Ramos (cell line): Measurements from ENCODE around the gene CHCHD4.

ENCODE experiments used
- in situ Hi-C: fragments of 300-500 bp; cut with MboI; formaldehyde crosslinking; loops from one replicate; pipeline ENCODE4 v1.14.3; 2022; ENCODE audit warnings: low sequenced_read_pairs; ENCODE audit not compliant: unreplicated experiment

CHCHD4 gene

DNA sequence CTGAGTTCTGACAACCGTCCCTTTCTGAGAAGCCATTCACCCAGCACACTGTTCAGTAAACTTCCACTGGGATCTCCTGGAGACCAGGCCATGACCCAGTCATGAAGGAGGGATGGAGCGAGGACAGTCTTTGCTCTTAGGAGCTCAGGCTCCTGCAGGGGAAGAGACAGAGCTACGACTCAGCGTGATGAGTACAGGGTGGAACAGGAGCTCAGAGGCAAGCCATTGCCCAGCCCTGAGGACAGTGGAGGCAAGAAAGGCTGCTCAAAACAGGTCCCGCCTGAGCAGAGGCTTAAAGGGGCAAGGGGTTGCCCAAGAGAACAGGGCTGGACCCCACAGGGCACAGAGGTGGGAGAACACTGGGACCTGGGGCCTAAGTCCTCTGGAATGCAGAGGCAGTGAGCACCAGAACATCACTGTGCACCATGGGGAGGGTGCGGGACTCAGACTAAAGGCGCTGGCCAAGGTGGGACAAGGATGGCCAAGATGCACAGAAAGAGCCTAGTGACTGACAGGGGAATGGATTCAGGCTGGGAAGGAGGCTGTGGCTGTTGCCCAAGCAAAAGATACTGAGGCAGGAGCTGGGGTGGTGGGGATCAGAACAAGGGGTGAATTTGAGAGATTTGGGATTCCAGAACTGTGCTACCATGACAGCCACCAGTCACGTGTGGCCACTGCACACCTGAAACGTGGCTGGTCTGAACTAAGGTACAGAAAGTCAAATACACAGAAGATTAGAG, 26.0 kb upstream of the CHCHD4 start:
- in situ Hi-C loops, result no loop called here

DNA sequence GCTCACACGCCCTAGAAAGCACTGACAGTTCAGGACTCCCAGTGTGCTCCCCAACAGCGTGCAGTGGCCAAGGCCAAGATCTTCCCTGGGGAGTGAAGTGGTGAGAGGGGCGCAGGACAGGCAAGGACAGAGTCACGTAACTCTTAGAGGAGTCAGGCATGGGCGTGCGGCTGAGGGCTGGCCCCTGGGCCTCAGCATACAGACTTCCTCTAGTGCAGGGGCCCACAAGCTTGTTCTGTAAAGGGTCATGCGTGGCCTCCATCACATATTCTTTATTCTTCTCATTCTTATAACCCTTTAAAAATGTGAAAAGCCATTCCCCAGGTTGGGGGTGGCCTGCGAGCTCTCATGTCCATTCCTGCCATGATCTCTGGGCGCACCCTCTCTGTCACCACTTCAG, 25.4 kb upstream of the CHCHD4 start:
- in situ Hi-C loops, result no loop called here

DNA sequence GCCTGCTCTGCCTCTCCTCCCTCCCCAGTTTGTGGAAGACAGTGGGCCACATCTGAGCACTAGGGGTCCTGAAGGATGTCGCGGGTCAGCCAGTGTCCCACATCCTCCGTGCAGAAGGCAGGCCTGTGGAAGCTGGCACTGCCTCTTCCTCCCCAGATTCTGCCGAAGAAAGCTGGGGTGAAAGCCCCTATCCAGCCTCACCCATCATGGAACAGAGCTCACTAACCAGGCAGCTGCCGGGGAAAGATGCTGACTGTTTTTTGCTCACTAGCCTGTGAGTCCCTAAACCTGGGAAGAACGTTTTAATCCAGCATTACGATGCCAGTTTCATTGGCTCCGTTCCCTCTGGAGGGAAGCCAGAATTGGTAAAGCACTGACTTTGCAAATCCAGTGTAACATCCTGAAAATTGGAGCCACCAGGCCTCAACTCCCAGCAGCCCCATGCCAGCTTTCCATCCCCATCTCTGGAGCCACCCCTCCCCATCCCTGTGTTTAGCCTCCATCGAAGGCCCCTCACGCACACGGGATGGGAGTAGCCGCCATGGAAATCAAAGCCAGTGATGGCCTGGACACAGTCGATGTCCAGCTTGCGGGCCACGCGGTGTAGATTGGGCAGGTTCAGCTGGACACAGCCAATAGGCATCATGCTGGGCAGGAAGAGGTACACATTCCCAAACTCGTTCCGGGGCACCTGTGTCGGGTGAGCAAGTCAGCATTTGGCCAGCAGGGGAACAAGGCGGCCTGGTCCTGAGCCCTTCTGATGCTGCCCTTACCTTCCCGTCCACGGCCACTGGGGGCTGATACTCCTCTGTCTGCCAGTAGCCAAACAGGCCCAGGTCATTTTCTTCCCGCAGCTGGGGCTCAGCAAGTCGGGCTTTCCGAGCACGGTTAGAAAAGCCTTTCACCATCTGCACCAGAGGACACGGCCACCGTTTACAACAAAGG, 23.6 kb upstream of the CHCHD4 start:
- in situ Hi-C loops, result no loop called here

- in situ Hi-C loops, result no loop called here
These were observed 22.9 kb upstream of the CHCHD4 start for GRCh38 chr3:14147617-14148016.

- in situ Hi-C loops, result no loop called here
These were observed 22.4 kb upstream of the CHCHD4 start for GRCh38 chr3:14147066-14147435.

DNA sequence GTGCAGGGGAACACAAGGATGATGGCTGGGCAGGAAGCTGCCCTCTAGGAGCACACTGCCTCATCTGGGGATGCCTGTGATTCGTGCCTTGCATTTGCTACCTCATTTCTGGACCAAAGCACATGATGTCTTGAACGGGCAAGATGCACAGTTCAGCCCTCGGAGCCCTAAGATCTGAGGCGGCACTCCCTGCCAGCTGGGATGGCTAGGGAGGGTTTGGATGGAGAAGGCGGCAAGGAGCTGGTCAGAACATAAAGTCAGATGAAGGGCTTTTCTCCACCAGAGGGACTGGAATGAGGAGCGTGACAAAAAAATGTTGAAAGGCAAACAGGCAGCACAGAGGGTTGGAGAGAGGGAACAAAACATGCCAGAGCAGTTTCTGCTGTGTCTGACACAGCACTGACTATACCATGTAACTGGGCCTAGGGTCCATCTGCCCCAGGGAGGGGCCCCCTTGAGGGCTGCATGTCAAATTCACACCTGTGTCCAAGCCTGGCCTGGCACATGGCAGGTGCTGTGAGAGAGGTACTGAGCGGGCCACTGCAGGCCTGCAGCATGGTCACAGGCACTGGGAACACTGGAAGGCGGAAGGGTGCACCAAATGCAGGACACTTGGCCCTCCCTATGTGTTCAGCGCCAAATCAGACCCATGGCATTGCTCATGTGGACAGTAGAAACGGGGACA, 21.9 kb upstream of the CHCHD4 start:
- in situ Hi-C loops, result no loop called here

GRCh38 chr3:14145670-14146380, 21.2 kb upstream of the CHCHD4 start:
- in situ Hi-C loops, result no loop called here

- in situ Hi-C loops, result no loop called here
These were observed 20.6 kb upstream of the CHCHD4 start for GRCh38 chr3:14145236-14145635.

GRCh38 chr3:14144423-14145075, 19.9 kb upstream of the CHCHD4 start:
- in situ Hi-C loops, result no loop called here

- in situ Hi-C loops, result no loop called here
These were observed 18.9 kb upstream of the CHCHD4 start for GRCh38 chr3:14143271-14144225.

GRCh38 chr3:14142567-14143270, 18.0 kb upstream of the CHCHD4 start:
- in situ Hi-C loops, result no loop called here

GRCh38 chr3:14141602-14142341, 17.1 kb upstream of the CHCHD4 start:
- in situ Hi-C loops, result no loop called here

DNA sequence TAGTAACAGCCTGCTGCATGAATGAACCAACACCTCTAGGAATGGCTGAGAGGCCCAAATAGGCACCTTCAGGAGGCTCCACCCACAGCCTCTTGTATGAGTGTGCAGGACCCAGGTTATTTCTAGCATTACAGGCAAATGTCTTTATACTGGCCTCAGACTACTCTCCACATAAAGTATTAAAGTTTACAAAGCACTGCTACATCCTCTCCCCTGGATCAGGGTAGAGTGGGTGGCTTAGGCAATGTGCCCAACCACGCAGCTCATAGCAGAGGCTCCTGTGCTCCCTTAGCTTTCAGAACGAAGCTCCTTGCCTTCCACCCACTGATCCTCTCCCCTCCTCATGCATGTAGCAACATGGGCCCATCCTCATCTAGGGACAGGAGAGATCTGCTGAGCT, 16.5 kb upstream of the CHCHD4 start:
- in situ Hi-C loops, result no loop called here

GRCh38 chr3:14140668-14141067, 16.0 kb upstream of the CHCHD4 start:
- in situ Hi-C loops, result no loop called here

DNA sequence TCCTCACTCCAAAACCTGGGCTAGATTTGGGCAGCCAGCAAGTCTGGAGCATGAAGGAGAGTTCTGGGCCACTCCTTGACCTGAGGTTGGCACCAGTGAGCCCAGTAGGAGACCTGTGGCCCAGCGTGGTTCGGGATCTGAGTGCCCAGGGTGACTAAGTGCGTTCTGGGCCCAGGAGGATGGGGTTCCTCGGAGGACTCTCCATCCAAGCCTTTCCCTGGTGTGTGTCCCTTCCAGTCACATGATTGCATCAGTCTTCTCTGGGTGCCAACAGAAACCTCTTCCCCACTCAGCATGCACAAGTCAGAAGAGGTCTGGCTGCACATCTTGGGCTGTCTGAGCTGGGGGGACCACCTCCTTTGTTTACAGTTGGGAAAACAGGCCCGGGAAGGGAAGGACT, 15.1 kb upstream of the CHCHD4 start:
- in situ Hi-C loops, result no loop called here

DNA sequence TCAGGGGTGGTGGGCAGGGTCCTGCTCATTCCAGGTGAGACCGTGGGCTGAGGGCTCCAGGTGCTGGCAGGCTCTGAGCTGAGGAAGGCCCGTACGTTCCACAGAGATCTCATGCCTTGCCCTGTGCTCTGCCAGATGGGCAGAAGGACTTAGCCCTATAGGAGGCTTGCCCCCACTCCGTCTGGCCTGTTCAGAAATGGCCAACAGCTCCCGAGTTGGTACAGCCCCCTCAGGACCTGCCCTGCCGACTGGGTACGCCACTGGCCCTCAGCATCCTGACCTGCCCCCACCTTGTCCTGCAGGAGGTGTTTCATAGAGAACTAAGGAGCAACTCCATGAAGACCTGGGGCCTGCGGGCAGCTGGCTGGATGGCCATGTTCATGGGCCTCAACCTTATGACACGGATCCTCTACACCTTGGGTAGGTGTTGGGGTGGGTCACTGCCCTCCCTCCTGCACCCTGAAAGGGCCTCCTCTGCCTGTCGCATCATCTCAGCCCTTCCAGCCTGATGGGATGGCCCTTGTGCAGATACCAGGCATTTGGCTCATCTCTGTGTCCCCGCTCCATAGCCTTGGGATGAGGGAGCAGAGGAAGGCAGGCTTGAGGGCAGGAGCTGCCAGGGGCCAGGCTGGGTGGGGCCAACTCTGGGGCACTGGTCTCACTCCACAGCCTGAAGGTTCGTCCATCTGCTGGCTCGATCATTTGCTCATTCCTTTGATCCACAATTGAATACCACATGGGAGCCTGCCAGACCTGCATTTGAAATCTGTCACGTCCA, 14.4 kb upstream of the CHCHD4 start:
- in situ Hi-C loops, result no loop called here
